SU-DHL-6 (cell line): Measurements from ENCODE around the gene ARL2.

ENCODE experiments used
- H2AFZ ChIP-seq: fragments of 200-600 bp; sonication (generic); 2 replicates; pipeline ENCODE4 v1.6.1; 2014; ENCODE audit warnings: low read depth, mild to moderate bottlenecking, moderate library complexity, mixed read lengths, antibody characterized with exemption, low read length; ENCODE audit not compliant: severe bottlenecking
- H3F3A ChIP-seq: fragments of 200-600 bp; shearing (Covaris generic); 2 replicates; pipeline ENCODE4 v1.6.0; 2016; ENCODE audit warnings: antibody characterized with exemption, mild to moderate bottlenecking; ENCODE audit not compliant: insufficient read depth
- H3K27ac ChIP-seq: fragments of 200-600 bp; sonication (generic); 2 replicates; pipeline ENCODE4 v1.5.1; 2016; ENCODE audit warnings: low read depth, mild to moderate bottlenecking, low read length, moderate library complexity, mixed read lengths
- H3K27me3 ChIP-seq: fragments of 200-600 bp; sonication (generic), shearing (Covaris generic); 2 replicates; pipeline ENCODE4 v1.6.0; 2014; ENCODE audit warnings: mild to moderate bottlenecking, low read length
- H3K36me3 ChIP-seq: fragments of 200-600 bp; sonication (generic); 2 replicates; pipeline ENCODE4 v1.6.1; 2014; ENCODE audit warnings: mild to moderate bottlenecking, low read length, mixed read lengths
- H3K4me2 ChIP-seq: fragments of 300-600, 200-600 bp; shearing (Covaris generic), sonication (generic); 2 replicates; pipeline ENCODE4 v1.6.0; 2014; ENCODE audit warnings: low read length, low read depth, mild to moderate bottlenecking; ENCODE audit not compliant: poor library complexity, severe bottlenecking
- H3K4me3 ChIP-seq: fragments of 200-600 bp; sonication (generic); 2 replicates; pipeline ENCODE4 v1.5.1; 2014; ENCODE audit warnings: antibody characterized with exemption, low read length, mild to moderate bottlenecking, mixed read lengths; ENCODE audit not compliant: insufficient read depth, poor library complexity, severe bottlenecking
- H3K79me2 ChIP-seq: fragments of 200-600 bp; sonication (generic); 2 replicates; pipeline ENCODE4 v1.6.1; 2014; ENCODE audit warnings: mild to moderate bottlenecking, low read length, moderate library complexity; ENCODE audit not compliant: insufficient read depth
- H3K9ac ChIP-seq: fragments of 200-600 bp; sonication (generic); 2 replicates; pipeline ENCODE4 v1.7.0; 2014; ENCODE audit warnings: mild to moderate bottlenecking, low read length
- H3K9me2 ChIP-seq: fragments of 200-600 bp; sonication (generic); replicated peaks from 2 replicates; pipeline ENCODE4 v1.6.1; 2014; ENCODE audit warnings: low read length; ENCODE audit not compliant: insufficient read depth
- H3K9me3 ChIP-seq: fragments of 200-600 bp; sonication (generic); 2 replicates; pipeline ENCODE4 v1.6.1; 2014; ENCODE audit warnings: low read length, mixed read lengths; ENCODE audit not compliant: insufficient read depth
- H4K20me1 ChIP-seq: fragments of 200-600 bp; sonication (generic); 2 replicates; pipeline ENCODE4 v1.6.1; 2014; ENCODE audit warnings: low read depth, mild to moderate bottlenecking, antibody characterized with exemption, low read length, moderate library complexity, mixed read lengths
- EZH2phosphoT487 ChIP-seq: fragments of 200-600 bp; sonication (generic), shearing (Covaris generic); conservative IDR thresholded peaks from 2 replicates; pipeline ENCODE4 v1.6.1; 2018; ENCODE audit warnings: mild to moderate bottlenecking, antibody characterized with exemption, low read length, moderate library complexity, mixed read lengths
- TF ChIP-seq, protein P1 (sequence below): fragments of 200-600 bp; sonication (generic); IDR thresholded peaks from one replicate; pipeline ENCODE4 v1.5.1; 2017; ENCODE audit warnings: antibody characterized with exemption, mild to moderate bottlenecking, low read length, moderate library complexity; ENCODE audit not compliant: insufficient read depth, poor library complexity, severe bottlenecking

Gene ARL2

DNA sequence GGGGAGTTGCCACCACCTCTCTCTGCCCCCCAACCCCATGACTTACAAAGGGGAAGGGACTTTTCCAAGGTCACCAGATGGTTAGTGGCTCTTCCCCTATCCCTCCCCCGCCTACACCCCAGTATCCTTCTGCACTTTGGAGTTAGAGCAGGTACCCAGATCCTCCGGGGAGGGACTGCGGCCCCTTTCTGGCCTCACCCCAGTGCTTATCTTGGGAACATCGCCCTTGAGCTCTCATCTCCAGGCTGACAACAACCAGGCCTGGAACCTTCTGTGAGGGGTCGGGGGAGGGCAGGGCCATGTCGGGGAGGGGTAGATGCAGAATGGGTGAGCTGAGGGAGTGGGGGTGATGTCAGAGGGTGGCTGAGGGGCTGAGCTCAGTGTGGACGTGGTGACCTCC lies 51.9 kb downstream of the ARL2 start:
- Histone ChIP-seq H3K36me3 (no peaks in the 10 kb centered on the region), H3K27me3 (no peaks in the 10 kb centered on the region), H3K4me2 (no peak overlapping the region), H3K9ac (no peak overlapping the region), H3F3A (no peaks in the 10 kb centered on the region), H3K4me3 (no peak overlapping the region), H3K9me2 (no peaks in the 10 kb centered on the region), H2AFZ (no peak overlapping the region), H3K27ac (no peak overlapping the region), H3K9me3 (no peaks in the 10 kb centered on the region), H4K20me1 (no peaks in the 10 kb centered on the region), H3K79me2 (no peaks in the 10 kb centered on the region)
- no peak for TF ChIP-seq EZH2phosphoT487
- TF ChIP-seq, protein P1, sequence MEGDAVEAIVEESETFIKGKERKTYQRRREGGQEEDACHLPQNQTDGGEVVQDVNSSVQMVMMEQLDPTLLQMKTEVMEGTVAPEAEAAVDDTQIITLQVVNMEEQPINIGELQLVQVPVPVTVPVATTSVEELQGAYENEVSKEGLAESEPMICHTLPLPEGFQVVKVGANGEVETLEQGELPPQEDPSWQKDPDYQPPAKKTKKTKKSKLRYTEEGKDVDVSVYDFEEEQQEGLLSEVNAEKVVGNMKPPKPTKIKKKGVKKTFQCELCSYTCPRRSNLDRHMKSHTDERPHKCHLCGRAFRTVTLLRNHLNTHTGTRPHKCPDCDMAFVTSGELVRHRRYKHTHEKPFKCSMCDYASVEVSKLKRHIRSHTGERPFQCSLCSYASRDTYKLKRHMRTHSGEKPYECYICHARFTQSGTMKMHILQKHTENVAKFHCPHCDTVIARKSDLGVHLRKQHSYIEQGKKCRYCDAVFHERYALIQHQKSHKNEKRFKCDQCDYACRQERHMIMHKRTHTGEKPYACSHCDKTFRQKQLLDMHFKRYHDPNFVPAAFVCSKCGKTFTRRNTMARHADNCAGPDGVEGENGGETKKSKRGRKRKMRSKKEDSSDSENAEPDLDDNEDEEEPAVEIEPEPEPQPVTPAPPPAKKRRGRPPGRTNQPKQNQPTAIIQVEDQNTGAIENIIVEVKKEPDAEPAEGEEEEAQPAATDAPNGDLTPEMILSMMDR, result no peak

DNA sequence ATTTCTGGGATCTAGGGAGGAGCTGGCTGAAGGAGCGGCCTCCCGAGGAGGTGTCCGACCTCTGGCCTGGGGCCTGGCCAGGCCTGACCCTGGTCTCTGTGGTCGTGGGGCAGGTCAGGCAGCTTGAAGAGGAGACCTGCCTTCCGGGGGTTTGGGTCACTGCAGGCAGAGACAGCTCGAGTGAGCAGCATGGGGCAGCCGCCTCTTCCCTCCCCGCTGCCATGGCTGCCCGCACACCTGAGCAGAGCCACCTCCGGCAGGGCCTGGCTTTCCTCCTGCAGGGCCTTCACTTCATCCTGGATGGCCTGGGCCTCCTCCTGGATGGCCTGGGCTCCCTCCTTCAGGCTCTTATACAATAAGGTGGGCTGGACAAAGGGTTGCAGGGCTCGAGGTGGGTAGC lies 52.4 kb downstream of the ARL2 start:
- Histone ChIP-seq H3K27me3 (no peaks in the 10 kb centered on the region), H3K4me2 (no peak overlapping the region)
- TF ChIP-seq EZH2phosphoT487, result no peak
- TF ChIP-seq, protein P1, result no peak

DNA sequence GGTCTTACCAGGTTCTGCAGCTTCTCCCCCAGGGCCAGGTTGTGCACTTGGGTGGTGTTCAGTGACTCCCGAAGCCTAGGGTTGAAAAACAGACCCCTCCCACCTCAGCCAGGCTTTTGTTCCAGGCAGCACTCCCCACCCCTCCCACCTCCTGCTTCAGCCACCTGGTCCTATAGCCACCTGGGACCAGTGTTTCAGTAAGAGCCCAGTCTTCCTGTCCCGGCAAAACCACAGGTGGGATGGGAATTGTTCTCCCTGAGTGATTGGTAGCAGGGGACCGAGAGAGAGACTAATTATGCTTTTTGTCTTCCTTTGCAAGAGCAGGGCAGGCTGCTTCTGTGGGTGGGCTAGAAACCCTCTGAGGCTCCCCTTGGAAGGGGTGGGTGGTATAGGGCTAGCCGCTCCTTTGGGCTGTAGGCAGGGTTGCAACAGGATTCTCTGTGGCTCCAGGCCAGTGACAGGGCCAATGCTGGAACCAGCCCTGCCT lies 52.9 kb downstream of the ARL2 start:
- Histone ChIP-seq H4K20me1 (no peaks in the 10 kb centered on the region), H3K9ac (no peak overlapping the region), H3K79me2 (no peaks in the 10 kb centered on the region), H3K9me3 (no peaks in the 10 kb centered on the region), H3F3A (peaks cover 2% of the 10 kb centered on the region; the same call in 1 of the 2 replicates), H3K27me3 (no peaks in the 10 kb centered on the region), H3K36me3 (no peaks in the 10 kb centered on the region), H2AFZ (no peak overlapping the region), H3K4me2 (no peak overlapping the region), H3K4me3 (no peak overlapping the region), H3K27ac (no peak overlapping the region), H3K9me2 (no peaks in the 10 kb centered on the region)
- TF ChIP-seq, protein P1, result no peak
- TF ChIP-seq EZH2phosphoT487, result no peak

More for the DNA sequence above, 52.4 kb downstream of the ARL2 start:
- no peaks in the 10 kb centered on the region for H3K79me2 ChIP-seq
- H3K9me2 ChIP-seq, result no peaks in the 10 kb centered on the region
- H3K9ac ChIP-seq, result no peak overlapping the region
- no peak overlapping the region for H3K27ac ChIP-seq
- no peaks in the 10 kb centered on the region for H3K36me3 ChIP-seq
- H4K20me1 ChIP-seq, result no peaks in the 10 kb centered on the region
- H3F3A ChIP-seq, result no peaks in the 10 kb centered on the region
- no peaks in the 10 kb centered on the region for H3K9me3 ChIP-seq
- H3K4me3 ChIP-seq, result no peak overlapping the region
- H2AFZ ChIP-seq, result no peak overlapping the region
